ENCODE measurements around the gene TPM2.

The TPM2 gene

GRCh38 chr9:35696520-35697215, 6.9 kb upstream of the TPM2 start:
- no peak for DNase-seq (ENCODE audit: low read depth)

GRCh38 chr9:35695943-35696401, 6.2 kb upstream of the TPM2 start:
- no peak for DNase-seq (ENCODE audit: low read depth)

GRCh38 chr9:35691757-35692301, 2.1 kb upstream of the TPM2 start:
- no peak for DNase-seq (ENCODE audit: low read depth)

GRCh38 chr9:35691334-35691650, 1.6 kb upstream of the TPM2 start:
- DNase-seq (ENCODE audit: low read depth): no peak

- peak; percentile 8 for DNase-seq (ENCODE audit: low read depth)
Observed at GRCh38 chr9:35690614-35691333, 1.0 kb upstream of the TPM2 start.

- no peak for DNase-seq (ENCODE audit: low read depth)
Observed at GRCh38 chr9:35690294-35690613, 529 bp upstream of the TPM2 start.

GRCh38 chr9:35688558-35689541, 875 bp downstream of the TPM2 start:
- no peak for DNase-seq (ENCODE audit: low read depth)

GRCh38 chr9:35687972-35688557, 1.7 kb downstream of the TPM2 start:
- no peak for DNase-seq (ENCODE audit: low read depth)

GRCh38 chr9:35687306-35687705, 2.4 kb downstream of the TPM2 start:
- no peak for DNase-seq (ENCODE audit: low read depth)

GRCh38 chr9:35686222-35687203, 3.2 kb downstream of the TPM2 start:
- DNase-seq (ENCODE audit: low read depth): no peak

GRCh38 chr9:35685506-35685905, 4.2 kb downstream of the TPM2 start:
- no peak for DNase-seq (ENCODE audit: low read depth)

GRCh38 chr9:35684921-35685320, 4.8 kb downstream of the TPM2 start:
- no peak for DNase-seq (ENCODE audit: low read depth)

GRCh38 chr9:35683323-35683722, 6.4 kb downstream of the TPM2 start:
- no peak for DNase-seq (ENCODE audit: low read depth)

- no peak for DNase-seq (ENCODE audit: low read depth)
Observed at GRCh38 chr9:35682520-35683315, 7.0 kb downstream of the TPM2 start.

GRCh38 chr9:35682051-35682450, 7.7 kb downstream of the TPM2 start:
- DNase-seq (ENCODE audit: low read depth): no peak

- no peak for DNase-seq (ENCODE audit: low read depth)
Observed at GRCh38 chr9:35681341-35682002, 8.3 kb downstream of the TPM2 start.

GRCh38 chr9:35680331-35681105, 9.2 kb downstream of the TPM2 start:
- no peak for DNase-seq (ENCODE audit: low read depth)

GRCh38 chr9:35679766-35680330, 9.9 kb downstream of the TPM2 start:
- DNase-seq (ENCODE audit: low read depth): no peak
